ENCODE measurements around the gene ZIM2. TPM values are rescaled to one million over a fixed set of nuclear protein-coding genes. Genes with fewer than 3 reads are reported as not detected.

The ZIM2 gene
- total RNA-seq, 1 experiment from 2014 or later: not detected

DNA sequence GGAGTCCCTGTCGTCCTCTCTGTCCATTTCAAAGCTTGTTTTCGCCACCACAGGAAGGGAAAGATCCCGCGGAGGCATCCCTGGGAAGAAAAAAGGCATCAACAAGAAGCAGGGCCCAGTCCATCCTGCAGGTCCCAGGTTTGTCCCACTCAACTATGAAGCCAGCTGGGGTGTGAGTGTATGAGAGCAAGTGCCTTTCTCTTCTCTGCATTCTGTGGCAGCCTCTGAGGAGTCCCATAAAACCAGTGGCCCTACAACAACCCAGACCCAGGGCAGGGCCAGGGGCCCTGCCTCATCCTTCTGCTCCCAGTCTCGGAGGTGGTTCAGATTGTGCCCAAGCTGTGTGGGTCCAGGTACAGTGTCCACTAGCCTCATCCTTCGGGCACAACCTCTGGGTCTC is 18.9 kb downstream of the ZIM2 start:
- peaks cover 92% of the 10 kb centered on the region for H3K36me3 Mint-ChIP-seq
- ATAC-seq: no peak
- ChIA-PET CTCF (no interaction called here), POLR2A (no interaction called here)
- no peak overlapping the region for H3K27ac Mint-ChIP-seq
- peaks cover 18% of the 10 kb centered on the region; the same call in 1 of the 2 replicates for H3K27me3 Mint-ChIP-seq (ENCODE audit: low read depth)
- H3K4me1 Mint-ChIP-seq: no peaks in the 10 kb centered on the region
- H3K4me3 Mint-ChIP-seq: no peak overlapping the region
- no peak for TF ChIP-seq PRRX2 (CRISPR knock-in tag; IDR thresholded peaks at IDR 0.05)
- no peak for TF ChIP-seq ZNF121 (CRISPR knock-in tag; IDR thresholded peaks at IDR 0.05)
- no peak for TF ChIP-seq NFE2L1 (CRISPR knock-in tag; IDR thresholded peaks at IDR 0.05)
- no peak for TF ChIP-seq HMGA2 (CRISPR knock-in tag; IDR thresholded peaks at IDR 0.05)
- TF ChIP-seq, protein P1, sequence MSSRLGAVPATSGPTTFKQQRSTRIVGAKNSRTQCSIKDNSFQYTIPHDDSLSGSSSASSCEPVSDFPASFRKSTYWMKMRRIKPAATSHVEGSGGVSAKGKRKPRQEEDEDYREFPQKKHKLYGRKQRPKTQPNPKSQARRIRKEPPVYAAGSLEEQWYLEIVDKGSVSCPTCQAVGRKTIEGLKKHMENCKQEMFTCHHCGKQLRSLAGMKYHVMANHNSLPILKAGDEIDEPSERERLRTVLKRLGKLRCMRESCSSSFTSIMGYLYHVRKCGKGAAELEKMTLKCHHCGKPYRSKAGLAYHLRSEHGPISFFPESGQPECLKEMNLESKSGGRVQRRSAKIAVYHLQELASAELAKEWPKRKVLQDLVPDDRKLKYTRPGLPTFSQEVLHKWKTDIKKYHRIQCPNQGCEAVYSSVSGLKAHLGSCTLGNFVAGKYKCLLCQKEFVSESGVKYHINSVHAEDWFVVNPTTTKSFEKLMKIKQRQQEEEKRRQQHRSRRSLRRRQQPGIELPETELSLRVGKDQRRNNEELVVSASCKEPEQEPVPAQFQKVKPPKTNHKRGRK (CRISPR knock-in tag; IDR thresholded peaks at IDR 0.05; ENCODE audit: borderline replicate concordance): no peak
- TF ChIP-seq, protein P2, sequence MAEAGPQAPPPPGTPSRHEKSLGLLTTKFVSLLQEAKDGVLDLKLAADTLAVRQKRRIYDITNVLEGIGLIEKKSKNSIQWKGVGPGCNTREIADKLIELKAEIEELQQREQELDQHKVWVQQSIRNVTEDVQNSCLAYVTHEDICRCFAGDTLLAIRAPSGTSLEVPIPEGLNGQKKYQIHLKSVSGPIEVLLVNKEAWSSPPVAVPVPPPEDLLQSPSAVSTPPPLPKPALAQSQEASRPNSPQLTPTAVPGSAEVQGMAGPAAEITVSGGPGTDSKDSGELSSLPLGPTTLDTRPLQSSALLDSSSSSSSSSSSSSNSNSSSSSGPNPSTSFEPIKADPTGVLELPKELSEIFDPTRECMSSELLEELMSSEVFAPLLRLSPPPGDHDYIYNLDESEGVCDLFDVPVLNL (CRISPR knock-in tag; IDR thresholded peaks at IDR 0.05; ENCODE audit: borderline replicate concordance, low read depth): no peak
- TF ChIP-seq, protein P3, sequence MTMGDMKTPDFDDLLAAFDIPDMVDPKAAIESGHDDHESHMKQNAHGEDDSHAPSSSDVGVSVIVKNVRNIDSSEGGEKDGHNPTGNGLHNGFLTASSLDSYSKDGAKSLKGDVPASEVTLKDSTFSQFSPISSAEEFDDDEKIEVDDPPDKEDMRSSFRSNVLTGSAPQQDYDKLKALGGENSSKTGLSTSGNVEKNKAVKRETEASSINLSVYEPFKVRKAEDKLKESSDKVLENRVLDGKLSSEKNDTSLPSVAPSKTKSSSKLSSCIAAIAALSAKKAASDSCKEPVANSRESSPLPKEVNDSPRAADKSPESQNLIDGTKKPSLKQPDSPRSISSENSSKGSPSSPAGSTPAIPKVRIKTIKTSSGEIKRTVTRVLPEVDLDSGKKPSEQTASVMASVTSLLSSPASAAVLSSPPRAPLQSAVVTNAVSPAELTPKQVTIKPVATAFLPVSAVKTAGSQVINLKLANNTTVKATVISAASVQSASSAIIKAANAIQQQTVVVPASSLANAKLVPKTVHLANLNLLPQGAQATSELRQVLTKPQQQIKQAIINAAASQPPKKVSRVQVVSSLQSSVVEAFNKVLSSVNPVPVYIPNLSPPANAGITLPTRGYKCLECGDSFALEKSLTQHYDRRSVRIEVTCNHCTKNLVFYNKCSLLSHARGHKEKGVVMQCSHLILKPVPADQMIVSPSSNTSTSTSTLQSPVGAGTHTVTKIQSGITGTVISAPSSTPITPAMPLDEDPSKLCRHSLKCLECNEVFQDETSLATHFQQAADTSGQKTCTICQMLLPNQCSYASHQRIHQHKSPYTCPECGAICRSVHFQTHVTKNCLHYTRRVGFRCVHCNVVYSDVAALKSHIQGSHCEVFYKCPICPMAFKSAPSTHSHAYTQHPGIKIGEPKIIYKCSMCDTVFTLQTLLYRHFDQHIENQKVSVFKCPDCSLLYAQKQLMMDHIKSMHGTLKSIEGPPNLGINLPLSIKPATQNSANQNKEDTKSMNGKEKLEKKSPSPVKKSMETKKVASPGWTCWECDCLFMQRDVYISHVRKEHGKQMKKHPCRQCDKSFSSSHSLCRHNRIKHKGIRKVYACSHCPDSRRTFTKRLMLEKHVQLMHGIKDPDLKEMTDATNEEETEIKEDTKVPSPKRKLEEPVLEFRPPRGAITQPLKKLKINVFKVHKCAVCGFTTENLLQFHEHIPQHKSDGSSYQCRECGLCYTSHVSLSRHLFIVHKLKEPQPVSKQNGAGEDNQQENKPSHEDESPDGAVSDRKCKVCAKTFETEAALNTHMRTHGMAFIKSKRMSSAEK (CRISPR knock-in tag; IDR thresholded peaks at IDR 0.05; ENCODE audit: borderline replicate concordance): no peak
- no peak for TF ChIP-seq ATF1 (CRISPR knock-in tag; IDR thresholded peaks at IDR 0.05)
- TF ChIP-seq, protein P4, sequence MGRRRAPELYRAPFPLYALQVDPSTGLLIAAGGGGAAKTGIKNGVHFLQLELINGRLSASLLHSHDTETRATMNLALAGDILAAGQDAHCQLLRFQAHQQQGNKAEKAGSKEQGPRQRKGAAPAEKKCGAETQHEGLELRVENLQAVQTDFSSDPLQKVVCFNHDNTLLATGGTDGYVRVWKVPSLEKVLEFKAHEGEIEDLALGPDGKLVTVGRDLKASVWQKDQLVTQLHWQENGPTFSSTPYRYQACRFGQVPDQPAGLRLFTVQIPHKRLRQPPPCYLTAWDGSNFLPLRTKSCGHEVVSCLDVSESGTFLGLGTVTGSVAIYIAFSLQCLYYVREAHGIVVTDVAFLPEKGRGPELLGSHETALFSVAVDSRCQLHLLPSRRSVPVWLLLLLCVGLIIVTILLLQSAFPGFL (CRISPR knock-in tag; IDR thresholded peaks at IDR 0.05; ENCODE audit: borderline replicate concordance): no peak
- TF ChIP-seq, protein P5, sequence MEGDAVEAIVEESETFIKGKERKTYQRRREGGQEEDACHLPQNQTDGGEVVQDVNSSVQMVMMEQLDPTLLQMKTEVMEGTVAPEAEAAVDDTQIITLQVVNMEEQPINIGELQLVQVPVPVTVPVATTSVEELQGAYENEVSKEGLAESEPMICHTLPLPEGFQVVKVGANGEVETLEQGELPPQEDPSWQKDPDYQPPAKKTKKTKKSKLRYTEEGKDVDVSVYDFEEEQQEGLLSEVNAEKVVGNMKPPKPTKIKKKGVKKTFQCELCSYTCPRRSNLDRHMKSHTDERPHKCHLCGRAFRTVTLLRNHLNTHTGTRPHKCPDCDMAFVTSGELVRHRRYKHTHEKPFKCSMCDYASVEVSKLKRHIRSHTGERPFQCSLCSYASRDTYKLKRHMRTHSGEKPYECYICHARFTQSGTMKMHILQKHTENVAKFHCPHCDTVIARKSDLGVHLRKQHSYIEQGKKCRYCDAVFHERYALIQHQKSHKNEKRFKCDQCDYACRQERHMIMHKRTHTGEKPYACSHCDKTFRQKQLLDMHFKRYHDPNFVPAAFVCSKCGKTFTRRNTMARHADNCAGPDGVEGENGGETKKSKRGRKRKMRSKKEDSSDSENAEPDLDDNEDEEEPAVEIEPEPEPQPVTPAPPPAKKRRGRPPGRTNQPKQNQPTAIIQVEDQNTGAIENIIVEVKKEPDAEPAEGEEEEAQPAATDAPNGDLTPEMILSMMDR (IDR thresholded peaks at IDR 0.05): no peak
- TF ChIP-seq, protein P6, sequence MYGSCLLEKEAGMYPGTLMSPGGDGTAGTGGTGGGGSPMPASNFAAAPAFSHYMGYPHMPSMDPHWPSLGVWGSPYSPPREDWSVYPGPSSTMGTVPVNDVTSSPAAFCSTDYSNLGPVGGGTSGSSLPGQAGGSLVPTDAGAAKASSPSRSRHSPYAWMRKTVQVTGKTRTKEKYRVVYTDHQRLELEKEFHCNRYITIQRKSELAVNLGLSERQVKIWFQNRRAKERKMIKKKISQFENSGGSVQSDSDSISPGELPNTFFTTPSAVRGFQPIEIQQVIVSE (CRISPR knock-in tag; IDR thresholded peaks at IDR 0.05; ENCODE audit: borderline replicate concordance): no peak
- no peak for TF ChIP-seq ZNF232 (CRISPR knock-in tag; IDR thresholded peaks at IDR 0.05)
- TF ChIP-seq KAT7 (CRISPR knock-in tag; IDR thresholded peaks at IDR 0.05; ENCODE audit: borderline replicate concordance): no peak
- TF ChIP-seq MXD4 (CRISPR knock-in tag; IDR thresholded peaks at IDR 0.05; ENCODE audit: borderline replicate concordance): no peak
- no peak for TF ChIP-seq TCF7 (CRISPR knock-in tag; IDR thresholded peaks at IDR 0.05; ENCODE audit: low read depth)
- TF ChIP-seq ZNF281 (CRISPR knock-in tag; IDR thresholded peaks at IDR 0.05): no peak
- TF ChIP-seq ZNF423 (CRISPR knock-in tag; IDR thresholded peaks at IDR 0.05): no peak
- TF ChIP-seq SMAD4 (CRISPR knock-in tag; IDR thresholded peaks at IDR 0.05): no peak
- DNase-seq (ENCODE audit: low spot score): no peak
- H3K9me3 Mint-ChIP-seq: peaks cover 94% of the 10 kb centered on the region
